Endothelial cell of umbilical vein (primary cell): ENCODE data around the gene PTPRD.

Experiments used
- CTCF ChIP-seq, 2 donors: IDR thresholded peaks; 1 replicate in 1 of 2; 2 replicates in 1 of 2; pipeline ENCODE4 v1.5.1; 2011; ENCODE audit warnings: low read length in 2 of 2, mild to moderate bottlenecking in 2 of 2, moderate library complexity in 2 of 2, control low read depth in 1 of 2, inconsistent platforms in 1 of 2, low read depth in 1 of 2; ENCODE audit not compliant: insufficient read depth in 1 of 2; ENCODE audit errors: extremely low read depth in 1 of 2
- EZH2 ChIP-seq: IDR thresholded peaks from 2 replicates; pipeline ENCODE4 v1.6.1; 2012; ENCODE audit warnings: borderline replicate concordance, low read depth, mild to moderate bottlenecking, moderate library complexity, low read length, inconsistent platforms; ENCODE audit not compliant: severe bottlenecking
- POLR2AphosphoS5 ChIP-seq: IDR thresholded peaks from 2 replicates; pipeline ENCODE4 v1.6.1; 2012; ENCODE audit warnings: low read depth, mild to moderate bottlenecking, control low read depth, low read length, moderate library complexity; ENCODE audit not compliant: insufficient read depth

- TF ChIP-seq CTCF (IDR thresholded peaks at IDR 0.05; ENCODE audit: extremely low read depth in 1 of 2, insufficient read depth in 1 of 2, low read depth in 1 of 2, low read length in 2 of 2) (no peak), EZH2 (no peak), POLR2AphosphoS5 (no peak)
Observed at GRCh38 chr9:10204276-10204675, 408.5 kb downstream of the PTPRD start.
